Skeletal muscle satellite cell (primary cell): Measurements from ENCODE around the gene ERBB4.
"Not testable (repeated sequence)": the region's sequence is repeated elsewhere in the genome, so short reads cannot be mapped to it uniquely, and the experiment has no call there.

Experiments used
- H3K27me3 ChIP-seq: 2 replicates; pipeline ENCODE4 v1.7.0; 2013; ENCODE audit warnings: low read length; ENCODE audit not compliant: control insufficient read depth, insufficient read depth
- H3K36me3 ChIP-seq: 2 replicates; pipeline ENCODE4 v1.7.0; 2013; ENCODE audit warnings: mild to moderate bottlenecking, control low read depth, low read length; ENCODE audit not compliant: insufficient read depth
- H3K4me1 ChIP-seq: 2 replicates; pipeline ENCODE4 v1.7.0; 2013; ENCODE audit warnings: low read length; ENCODE audit not compliant: control insufficient read depth, insufficient read depth
- H3K4me2 ChIP-seq: 2 replicates; pipeline ENCODE4 v1.7.0; 2013; ENCODE audit warnings: mild to moderate bottlenecking, low read length
- H3K4me3 ChIP-seq: 2 replicates; pipeline ENCODE4 v1.7.0; 2013; ENCODE audit warnings: low read length
- H3K9ac ChIP-seq: 2 replicates; pipeline ENCODE4 v1.7.0; 2013; ENCODE audit warnings: mild to moderate bottlenecking, low read depth, low read length, moderate library complexity
- H3K9me3 ChIP-seq: replicated peaks from 2 replicates; pipeline ENCODE4 v1.7.0; 2013; ENCODE audit warnings: mild to moderate bottlenecking, control low read depth, low read length

ERBB4 gene

DNA sequence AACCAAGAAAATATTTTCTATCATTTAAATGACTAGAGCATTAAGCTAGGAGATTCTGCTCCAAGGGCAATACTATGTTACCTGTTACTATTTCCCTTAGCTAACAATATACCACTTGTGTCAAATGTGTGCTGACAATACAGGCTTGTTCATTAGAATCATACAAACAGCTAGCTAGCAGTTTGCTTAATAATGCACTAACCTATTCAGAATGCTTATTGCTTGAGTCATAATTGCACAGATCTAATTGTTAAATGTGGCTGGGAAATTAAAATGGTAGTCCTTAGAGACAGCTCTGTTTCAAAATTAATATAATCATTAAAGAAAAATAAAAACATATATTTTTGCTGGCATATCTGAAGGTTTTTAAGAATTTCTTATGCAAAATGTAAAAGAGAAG lies 344.2 kb downstream of the ERBB4 start:
- H3K9me3 ChIP-seq, result no peaks in the 10 kb centered on the region
- no peaks in the 10 kb centered on the region for H3K36me3 ChIP-seq
- H3K9ac ChIP-seq, result no peak overlapping the region
- no peak overlapping the region for H3K4me3 ChIP-seq
- H3K4me1 ChIP-seq, result no peaks in the 10 kb centered on the region
- H3K4me2 ChIP-seq, result no peak overlapping the region
- no peaks in the 10 kb centered on the region for H3K27me3 ChIP-seq

DNA sequence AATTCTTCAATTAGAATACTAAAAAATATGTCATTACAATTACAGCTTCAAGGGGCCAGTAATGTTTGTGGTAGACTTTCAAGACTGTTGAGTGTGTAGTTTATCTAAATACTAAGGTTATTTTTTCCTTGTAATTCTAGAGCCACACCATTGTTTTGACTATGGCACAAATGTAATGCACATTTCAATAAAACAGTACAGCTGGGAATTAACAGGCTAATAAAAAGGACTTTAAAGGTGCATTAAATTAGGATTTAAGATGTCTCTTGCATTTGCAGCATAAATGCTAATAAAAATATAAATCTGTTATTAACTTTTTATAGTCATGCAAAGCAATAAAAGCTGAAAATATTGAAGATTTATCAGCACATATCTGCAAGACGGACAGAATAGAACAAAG lies 344.8 kb downstream of the ERBB4 start:
- H3K4me2 ChIP-seq, result no peak overlapping the region
- no peak overlapping the region for H3K4me3 ChIP-seq
- H3K9me3 ChIP-seq, result no peaks in the 10 kb centered on the region
- no peak overlapping the region for H3K9ac ChIP-seq
- H3K4me1 ChIP-seq, result no peaks in the 10 kb centered on the region
- no peaks in the 10 kb centered on the region for H3K27me3 ChIP-seq
- no peaks in the 10 kb centered on the region for H3K36me3 ChIP-seq

DNA sequence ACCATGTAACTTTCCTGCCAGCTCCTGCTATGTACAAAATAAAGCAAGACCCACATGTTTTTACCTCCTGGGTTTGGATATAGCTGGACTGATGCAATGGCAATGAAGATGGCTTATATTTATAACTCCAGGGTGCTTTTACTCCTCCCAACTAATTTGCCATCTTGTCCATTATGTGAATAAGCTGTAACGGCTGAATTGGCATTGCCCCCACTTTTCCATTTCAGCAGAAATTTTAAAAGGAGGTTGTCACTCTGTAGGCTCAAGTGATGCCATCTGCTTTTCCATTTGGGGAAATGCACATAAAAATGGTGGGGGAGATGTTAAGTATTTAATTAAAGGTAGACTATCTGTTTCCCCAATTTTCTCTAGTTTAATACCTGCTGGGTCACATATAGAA lies 345.5 kb downstream of the ERBB4 start:
- Histone ChIP-seq H3K27me3 (no peaks in the 10 kb centered on the region), H3K9me3 (no peaks in the 10 kb centered on the region), H3K4me2 (no peak overlapping the region), H3K4me1 (no peaks in the 10 kb centered on the region), H3K9ac (no peak overlapping the region), H3K4me3 (no peak overlapping the region), H3K36me3 (no peaks in the 10 kb centered on the region)

DNA sequence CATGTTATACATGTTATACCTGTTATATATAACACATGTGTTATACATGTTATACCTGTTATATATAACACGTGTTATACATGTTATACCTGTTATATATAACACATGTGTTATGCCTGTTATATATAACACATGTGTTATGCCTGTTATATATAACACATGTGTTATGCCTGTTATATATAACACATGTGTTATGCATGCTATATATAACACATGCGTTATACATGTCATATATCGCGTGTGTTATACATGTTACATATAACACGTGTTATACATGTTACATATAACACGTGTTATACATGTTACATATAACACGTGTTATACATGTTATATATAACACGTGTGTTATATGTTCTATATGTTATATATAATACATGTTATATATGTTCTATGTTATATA lies 347.2 kb downstream of the ERBB4 start:
- not testable (repeated sequence) for H3K27me3 ChIP-seq

DNA sequence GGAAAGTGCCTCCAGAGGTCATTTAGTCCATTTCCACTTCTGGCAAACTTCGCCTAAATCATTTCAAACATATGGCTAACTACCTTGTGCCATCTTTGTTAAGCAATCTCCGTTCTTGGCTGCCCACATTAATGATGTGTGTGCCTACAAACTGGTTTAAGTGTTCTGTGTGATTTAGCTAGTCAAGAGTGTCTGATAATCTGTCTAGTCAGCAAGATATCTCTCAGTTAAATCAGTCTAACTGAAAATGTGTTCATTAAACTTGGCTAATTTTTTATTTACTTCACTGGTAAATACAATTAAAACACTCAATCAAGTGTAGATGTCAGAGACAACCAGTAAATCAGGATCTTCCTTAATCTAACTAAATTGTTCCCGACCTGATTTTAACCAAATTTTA lies 352.4 kb downstream of the ERBB4 start:
- no peaks in the 10 kb centered on the region for H3K9me3 ChIP-seq
- H3K4me3 ChIP-seq, result no peak overlapping the region
- no peaks in the 10 kb centered on the region for H3K36me3 ChIP-seq
- H3K27me3 ChIP-seq, result no peaks in the 10 kb centered on the region
- no peak overlapping the region for H3K4me2 ChIP-seq
- H3K9ac ChIP-seq, result no peak overlapping the region
- H3K4me1 ChIP-seq, result no peaks in the 10 kb centered on the region

More for the DNA sequence above, 347.2 kb downstream of the ERBB4 start:
- H3K4me1 ChIP-seq, H3K4me2 ChIP-seq, H3K4me3 ChIP-seq, H3K9me3 ChIP-seq, H3K36me3 ChIP-seq, H3K9ac ChIP-seq: not testable (repeated sequence)

DNA sequence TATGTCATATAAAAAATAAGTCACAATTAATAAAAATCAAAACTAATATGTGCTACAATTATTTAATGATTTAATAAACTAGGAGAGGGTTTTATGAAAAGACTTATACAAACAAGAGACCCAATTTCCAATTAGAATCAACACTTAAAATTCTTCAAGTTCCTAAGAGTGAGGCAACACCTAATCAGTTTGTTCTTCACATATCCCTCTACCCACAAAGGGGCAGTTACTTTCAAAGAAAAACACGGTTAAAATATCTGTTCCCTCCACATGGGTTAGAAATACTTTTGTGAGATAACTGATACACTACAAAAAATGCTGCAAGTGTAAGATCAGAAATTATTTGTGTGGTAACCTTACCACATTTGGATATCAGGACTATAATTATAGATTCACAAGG lies 357.0 kb downstream of the ERBB4 start:
- Histone ChIP-seq H3K36me3 (no peaks in the 10 kb centered on the region), H3K4me1 (no peaks in the 10 kb centered on the region), H3K4me2 (no peak overlapping the region), H3K27me3 (no peaks in the 10 kb centered on the region), H3K9me3 (no peaks in the 10 kb centered on the region), H3K4me3 (no peak overlapping the region), H3K9ac (no peak overlapping the region)

DNA sequence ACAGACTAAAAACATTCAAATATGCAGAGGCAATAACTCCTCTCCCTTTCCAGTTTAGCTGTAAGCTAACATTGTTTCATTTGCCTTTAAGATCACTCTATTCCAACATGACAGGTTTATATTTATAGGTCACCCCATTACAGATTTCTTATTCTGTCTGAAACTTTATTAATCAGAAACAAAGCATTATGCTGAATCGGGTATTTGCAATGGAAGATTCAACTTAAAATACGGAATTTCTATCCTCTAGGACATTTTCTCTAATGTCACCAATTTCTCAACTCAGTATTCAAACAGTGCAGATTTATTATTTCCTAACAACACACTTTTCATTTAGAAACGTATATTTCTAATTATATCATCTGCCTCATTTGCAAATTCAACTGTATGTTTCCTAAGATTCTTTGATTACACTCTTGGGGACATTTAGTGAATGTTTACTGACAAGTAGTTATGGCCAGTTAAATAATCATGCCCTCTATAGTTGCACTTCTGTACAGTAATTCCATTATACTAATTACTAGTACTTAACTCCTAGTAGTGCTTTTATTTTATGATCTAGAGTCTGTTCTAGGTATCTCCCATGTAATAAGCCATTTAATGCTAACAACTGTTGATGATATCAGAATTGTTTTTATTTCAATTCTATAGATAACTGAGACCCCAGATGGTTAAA lies 358.1 kb downstream of the ERBB4 start:
- Histone ChIP-seq H3K4me2 (no peak overlapping the region), H3K4me3 (no peak overlapping the region), H3K9me3 (no peaks in the 10 kb centered on the region), H3K27me3 (no peaks in the 10 kb centered on the region), H3K36me3 (no peaks in the 10 kb centered on the region), H3K4me1 (no peaks in the 10 kb centered on the region), H3K9ac (no peak overlapping the region)

DNA sequence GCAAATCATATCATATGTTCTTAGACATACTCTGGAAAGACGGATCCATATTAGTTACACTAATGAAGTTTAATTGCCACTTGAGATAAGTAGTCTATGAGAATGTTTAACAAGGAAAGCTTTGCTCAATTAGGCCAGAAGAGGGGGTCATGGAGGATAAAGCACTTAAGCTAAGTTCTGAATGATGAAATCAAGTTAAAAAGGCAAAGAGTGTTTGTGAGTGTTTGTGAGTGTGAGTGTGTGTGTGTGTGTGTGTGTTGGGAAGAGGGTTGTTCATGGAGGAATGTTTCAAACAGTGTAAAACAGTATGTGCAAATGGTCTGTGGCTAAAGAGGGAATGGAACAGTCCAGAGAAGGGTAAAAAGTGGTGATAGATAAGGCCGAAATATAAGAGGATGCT lies 360.9 kb downstream of the ERBB4 start:
- peaks cover 7% of the 10 kb centered on the region for H3K4me1 ChIP-seq
- H3K9ac ChIP-seq, result no peak overlapping the region
- H3K9me3 ChIP-seq, result no peaks in the 10 kb centered on the region
- no peaks in the 10 kb centered on the region for H3K36me3 ChIP-seq
- H3K4me2 ChIP-seq, result no peak overlapping the region
- H3K4me3 ChIP-seq, result no peak overlapping the region
- no peaks in the 10 kb centered on the region for H3K27me3 ChIP-seq

DNA sequence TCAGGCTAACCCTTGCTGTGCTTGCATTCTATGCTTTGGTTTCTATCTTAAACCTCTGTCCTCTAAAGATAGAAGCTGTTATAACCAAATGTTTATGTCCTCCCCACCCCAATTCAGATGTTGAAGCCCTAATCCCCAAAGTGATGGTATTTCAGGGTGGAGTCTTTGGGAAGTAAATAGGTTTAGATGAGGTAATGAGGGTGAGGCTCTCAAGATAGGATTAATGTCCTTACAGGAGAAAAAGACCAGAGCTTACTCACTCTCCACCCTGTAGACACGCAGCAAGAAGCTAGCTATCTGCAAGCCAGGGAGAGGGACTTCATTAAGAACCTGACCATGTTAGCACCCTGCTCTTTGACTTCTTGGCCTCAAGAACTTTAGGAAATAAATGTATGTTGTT lies 362.5 kb downstream of the ERBB4 start:
- no peaks in the 10 kb centered on the region for H3K36me3 ChIP-seq
- H3K9me3 ChIP-seq, result no peaks in the 10 kb centered on the region
- H3K4me1 ChIP-seq, result peaks cover 7% of the 10 kb centered on the region
- no peak overlapping the region for H3K4me3 ChIP-seq
- no peak overlapping the region for H3K4me2 ChIP-seq
- H3K9ac ChIP-seq, result no peak overlapping the region
- no peaks in the 10 kb centered on the region for H3K27me3 ChIP-seq

DNA sequence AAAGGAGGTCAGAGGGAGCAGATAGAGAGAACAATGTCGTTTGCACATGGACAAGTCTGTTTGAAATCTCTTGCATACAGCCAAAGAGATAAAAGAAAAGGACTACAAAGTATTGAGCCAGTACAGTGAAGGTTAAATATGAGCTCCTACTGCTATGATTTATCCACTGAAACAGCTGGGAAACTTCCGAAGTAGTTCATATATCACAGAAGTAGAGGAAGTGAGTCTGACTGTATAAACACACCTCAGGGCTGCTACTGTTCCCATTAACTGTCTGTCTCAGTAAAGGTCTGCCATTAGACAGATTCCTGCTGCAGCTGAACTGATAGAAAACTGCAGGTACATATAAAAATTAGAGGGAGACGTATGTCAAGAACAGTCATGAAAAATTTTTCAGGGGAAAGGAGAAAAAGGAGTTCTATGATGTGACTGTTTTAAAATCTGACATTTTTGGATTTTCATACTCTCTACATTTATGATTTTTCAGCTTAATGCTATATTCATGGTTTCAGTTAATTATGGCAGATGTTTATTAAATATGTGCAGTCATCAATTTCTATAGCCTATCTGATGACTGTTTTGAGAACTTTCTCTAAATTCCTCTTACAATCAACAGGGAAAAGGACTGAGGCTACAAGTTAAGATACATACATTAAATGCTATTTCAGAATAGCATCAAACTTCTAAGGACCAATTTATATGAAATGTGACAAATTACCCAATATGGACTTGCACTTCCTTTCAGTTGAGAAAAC lies 364.7 kb downstream of the ERBB4 start:
- Histone ChIP-seq H3K9ac (no peak overlapping the region), H3K4me3 (no peak overlapping the region), H3K27me3 (no peaks in the 10 kb centered on the region), H3K4me1 (peaks cover 7% of the 10 kb centered on the region), H3K9me3 (no peaks in the 10 kb centered on the region), H3K36me3 (no peaks in the 10 kb centered on the region), H3K4me2 (no peak overlapping the region)

DNA sequence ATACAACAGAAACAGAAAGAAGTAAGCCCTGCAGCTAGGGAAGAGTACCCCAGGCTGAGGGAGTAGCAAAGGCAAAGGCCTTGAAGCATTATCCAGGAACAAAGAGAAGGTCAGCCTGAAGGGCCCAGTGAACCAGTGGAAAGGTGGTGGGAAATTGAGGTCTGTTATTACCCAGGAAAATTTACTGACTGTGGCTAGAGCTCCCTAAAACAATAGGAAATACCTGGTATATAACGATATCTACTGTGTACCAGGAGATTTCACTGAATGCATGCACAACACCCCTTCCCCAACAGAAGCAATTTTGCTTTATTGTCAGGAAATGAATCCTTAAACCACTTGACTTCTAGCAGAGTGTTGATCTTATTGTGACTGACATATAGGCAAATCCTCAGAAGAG lies 365.3 kb downstream of the ERBB4 start:
- Histone ChIP-seq H3K27me3 (no peaks in the 10 kb centered on the region), H3K4me2 (no peak overlapping the region), H3K9me3 (no peaks in the 10 kb centered on the region), H3K4me1 (peaks cover 7% of the 10 kb centered on the region), H3K36me3 (no peaks in the 10 kb centered on the region), H3K4me3 (no peak overlapping the region), H3K9ac (no peak overlapping the region)

DNA sequence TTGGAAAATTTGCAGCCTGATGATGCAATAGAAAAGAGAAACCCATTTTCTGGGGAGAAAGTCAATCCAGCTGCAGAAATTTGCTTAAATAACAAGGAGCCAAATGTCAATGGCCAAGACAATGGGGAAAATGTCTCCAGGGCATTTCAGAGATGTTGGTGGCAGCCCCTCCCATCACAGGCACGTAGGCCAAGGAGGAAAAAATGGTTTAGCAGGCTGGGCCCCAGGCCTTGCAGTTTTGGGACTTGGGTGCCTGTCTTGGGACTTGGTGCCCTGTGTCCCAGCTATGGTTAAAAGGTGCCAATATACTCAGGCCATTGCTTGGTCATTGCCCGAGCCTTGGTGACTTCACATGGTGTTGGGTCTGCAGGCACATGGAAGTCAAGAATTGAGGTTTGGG lies 368.2 kb downstream of the ERBB4 start:
- Histone ChIP-seq H3K4me2 (no peak overlapping the region), H3K4me1 (peaks cover 7% of the 10 kb centered on the region), H3K9me3 (no peaks in the 10 kb centered on the region), H3K9ac (no peak overlapping the region), H3K36me3 (no peaks in the 10 kb centered on the region), H3K4me3 (no peak overlapping the region), H3K27me3 (no peaks in the 10 kb centered on the region)
